ENCODE data around the gene PRDM13.

DNA sequence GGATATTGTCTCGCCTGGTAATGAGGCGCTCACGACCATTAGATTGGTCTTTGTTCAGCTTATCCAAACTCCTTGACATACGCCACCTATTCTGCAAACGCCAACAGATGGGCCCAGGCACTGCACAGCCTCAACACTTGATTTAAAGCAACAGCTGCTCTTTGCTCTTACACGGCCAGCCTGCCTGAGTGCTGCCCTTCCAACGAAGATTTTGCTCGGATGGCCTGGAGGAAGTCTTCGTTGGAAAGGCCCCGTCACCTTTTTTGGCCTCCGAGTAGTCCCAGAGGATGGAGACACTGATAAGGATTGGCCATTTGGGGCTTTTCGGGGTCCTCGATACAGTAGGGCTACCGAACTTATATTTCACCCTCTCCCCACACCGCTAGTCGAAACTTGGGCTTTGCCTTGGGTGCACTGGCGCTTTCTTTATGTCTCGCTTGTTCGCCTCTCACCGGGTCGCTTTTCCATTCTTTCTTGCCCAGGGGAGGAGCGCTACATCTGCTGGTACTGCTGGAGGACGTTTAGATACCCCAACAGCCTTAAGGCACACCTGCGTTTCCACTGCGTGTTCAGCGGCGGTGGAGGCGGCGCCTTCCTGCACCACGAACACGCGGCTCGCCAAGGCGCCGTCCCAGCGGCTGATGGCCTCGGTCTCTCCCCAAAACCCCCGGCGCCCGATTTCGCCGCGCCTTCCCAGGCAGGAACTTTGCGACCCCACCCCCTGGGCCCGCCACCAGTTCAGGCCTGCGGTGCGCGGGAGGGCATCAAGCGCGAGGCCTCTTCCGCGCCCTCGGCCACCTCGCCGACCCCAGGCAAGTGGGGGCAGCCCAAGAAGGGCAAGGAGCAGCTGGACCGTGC lies 6.1 kb downstream of the PRDM13 start:
- TF ChIP-seq CTCF (conservative IDR thresholded peaks at IDR 0.05; ENCODE audit: low read length) (no peak), EZH2phosphoT487 (IDR thresholded peaks at IDR 0.05; ENCODE audit: borderline replicate concordance) (no peak)
